GM23248 (cell line): ENCODE data around the gene ACER2.

ENCODE experiments used
- EZH2 ChIP-seq: fragments of 200-600 bp; sonication (generic); IDR thresholded peaks from 2 replicates; pipeline ENCODE4 v1.6.1; 2018; ENCODE audit warnings: antibody characterized with exemption, mild to moderate bottlenecking; ENCODE audit not compliant: insufficient read depth, poor library complexity, severe bottlenecking
- EZH2phosphoT487 ChIP-seq: fragments of 200-600 bp; sonication (generic); IDR thresholded peaks from 2 replicates; pipeline ENCODE4 v1.6.1; 2018; ENCODE audit warnings: antibody characterized with exemption, moderate library complexity, mild to moderate bottlenecking, low read depth; ENCODE audit not compliant: insufficient read depth

DNA sequence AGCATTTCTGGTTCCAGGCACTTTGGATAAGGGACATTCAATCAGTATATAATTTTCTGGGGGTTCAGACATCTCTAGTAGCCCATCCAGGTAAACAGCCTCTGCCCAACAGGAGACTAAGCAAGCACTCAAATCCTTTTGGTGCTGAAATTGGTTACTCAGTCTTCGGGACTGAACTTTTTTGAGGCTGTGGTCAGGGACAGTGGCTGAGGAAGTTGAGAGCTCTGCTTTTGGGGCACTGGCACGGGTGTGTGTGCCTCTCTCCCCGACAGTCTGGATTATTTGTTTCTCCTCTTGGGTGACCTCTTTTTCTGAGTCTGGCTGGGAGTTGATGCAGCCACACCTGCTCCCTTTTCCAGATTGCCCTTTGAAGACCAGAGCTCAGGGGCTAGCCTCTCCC is 47.6 kb downstream of the ACER2 start:
- TF ChIP-seq EZH2 (no peak), EZH2phosphoT487 (no peak)
